ENCODE data around the gene DNAJC30.

DNAJC30 gene

GRCh38 chr7:73650524-73650923 lies 32.7 kb downstream of the DNAJC30 start:
- Histone ChIP-seq H3K4ac (ENCODE audit: low read length) (no peak overlapping the region), H3K27me3 (ENCODE audit: control insufficient read depth in 3 of 3, insufficient read depth in 3 of 3, low read depth in 1 of 3, low read length in 3 of 3) (peaks cover 5 to 58% (median 31%) of the 10 kb centered on the region in 3 experiments), H3K79me1 (ENCODE audit: low read depth, low read length) (no peaks in the 10 kb centered on the region), H2BK5ac (ENCODE audit: low read length) (no peak overlapping the region), H3K4me2 (ENCODE audit: insufficient read depth, low read length, poor library complexity, severe bottlenecking) (no peak overlapping the region), H3K36me3 (replicated peaks in 1 of 2; ENCODE audit: control insufficient read depth in 2 of 2, insufficient read depth in 2 of 2, low read length in 2 of 2) (no peaks in the 10 kb centered on the region), H2BK15ac (ENCODE audit: low read length) (no peak overlapping the region), H2BK120ac (ENCODE audit: low read depth, low read length) (no peak overlapping the region), H2AFZ (ENCODE audit: low read length) (no peak overlapping the region), H3K14ac (ENCODE audit: low read length) (no peak overlapping the region), H3K27ac (replicated peaks; ENCODE audit: low read length) (no peak overlapping the region), H3K18ac (ENCODE audit: low read length) (no peak overlapping the region), H2BK12ac (ENCODE audit: low read length) (no peak overlapping the region), H3K4me3 (ENCODE audit: low read length in 2 of 2) (no peak overlapping the region), H2AK5ac (ENCODE audit: low read depth, low read length) (no peak overlapping the region), H3K4me1 (ENCODE audit: control insufficient read depth in 2 of 2, insufficient read depth in 1 of 2, low read depth in 1 of 2, low read length in 2 of 2) (peaks cover 0 to 2% of the 10 kb centered on the region in 2 donors), H3K9me3 (replicated peaks in 1 of 2; ENCODE audit: control insufficient read depth in 2 of 2, insufficient read depth in 1 of 2, low read depth in 1 of 2, low read length in 2 of 2) (no peaks in the 10 kb centered on the region), H3K23ac (ENCODE audit: low read depth, low read length, poor library complexity) (no peak overlapping the region), H3K9ac (ENCODE audit: low read depth, low read length, poor library complexity) (no peak overlapping the region), H4K91ac (ENCODE audit: low read depth, low read length, poor library complexity) (no peak overlapping the region), H4K8ac (ENCODE audit: low read depth, low read length) (no peak overlapping the region)
- no CpG with 5 or more reads among the region's 5 CpGs for WGBS, 2 donors (ENCODE audit: extremely low coverage in 2 of 2, insufficient read length in 2 of 2, insufficient replicate concordance in 1 of 2)
- DNase-seq (ENCODE audit: low spot score): no peak

DNA sequence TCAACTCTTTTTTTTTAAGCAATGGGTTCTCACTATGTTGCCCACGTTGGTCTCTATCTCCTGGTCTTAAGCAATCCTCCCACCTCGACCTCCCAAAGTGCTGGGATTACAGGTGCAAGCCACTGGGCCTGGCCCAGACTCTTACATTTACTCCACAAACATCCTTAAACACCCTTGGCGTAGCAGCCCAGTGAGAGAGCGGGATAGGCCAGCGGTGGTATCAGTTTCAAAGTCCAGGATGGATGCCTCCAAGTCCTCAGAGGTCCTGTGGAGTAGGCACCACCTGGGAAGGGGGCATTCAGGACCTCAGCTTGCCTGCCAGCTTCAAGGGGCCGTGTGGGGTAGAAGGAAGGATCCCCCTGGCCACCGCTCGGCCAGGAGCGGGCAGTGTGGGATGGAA lies 33.7 kb downstream of the DNAJC30 start:
- Histone ChIP-seq H3K4ac (ENCODE audit: low read length) (no peak overlapping the region), H4K8ac (ENCODE audit: low read depth, low read length) (no peak overlapping the region), H2BK5ac (ENCODE audit: low read length) (no peak overlapping the region), H2BK120ac (ENCODE audit: low read depth, low read length) (no peak overlapping the region), H3K27me3 (ENCODE audit: control insufficient read depth in 3 of 3, insufficient read depth in 3 of 3, low read depth in 1 of 3, low read length in 3 of 3) (peaks cover 5 to 68% (median 31%) of the 10 kb centered on the region in 3 experiments), H3K9me3 (replicated peaks in 1 of 2; ENCODE audit: control insufficient read depth in 2 of 2, insufficient read depth in 1 of 2, low read depth in 1 of 2, low read length in 2 of 2) (no peaks in the 10 kb centered on the region), H3K36me3 (replicated peaks in 1 of 2; ENCODE audit: control insufficient read depth in 2 of 2, insufficient read depth in 2 of 2, low read length in 2 of 2) (no peaks in the 10 kb centered on the region), H3K4me2 (ENCODE audit: insufficient read depth, low read length, poor library complexity, severe bottlenecking) (no peak overlapping the region), H2BK15ac (ENCODE audit: low read length) (no peak overlapping the region), H3K14ac (ENCODE audit: low read length) (no peak overlapping the region), H2AK5ac (ENCODE audit: low read depth, low read length) (peak overlapping the region; percentile 66), H3K9ac (ENCODE audit: low read depth, low read length, poor library complexity) (no peak overlapping the region), H3K79me1 (ENCODE audit: low read depth, low read length) (no peaks in the 10 kb centered on the region), H3K23ac (ENCODE audit: low read depth, low read length, poor library complexity) (peak overlapping the region; percentile 90), H4K91ac (ENCODE audit: low read depth, low read length, poor library complexity) (no peak overlapping the region), H2BK12ac (ENCODE audit: low read length) (no peak overlapping the region), H3K4me3 (ENCODE audit: low read length in 2 of 2) (no peak overlapping the region), H3K27ac (replicated peaks; ENCODE audit: low read length) (no peak overlapping the region), H2AFZ (ENCODE audit: low read length) (no peak overlapping the region), H3K18ac (ENCODE audit: low read length) (no peak overlapping the region), H3K4me1 (ENCODE audit: control insufficient read depth in 2 of 2, insufficient read depth in 1 of 2, low read depth in 1 of 2, low read length in 2 of 2) (peaks cover 0 to 2% of the 10 kb centered on the region in 2 donors)
- no CpG with 5 or more reads among the region's 9 CpGs for WGBS, 2 donors (ENCODE audit: extremely low coverage in 2 of 2, insufficient read length in 2 of 2, insufficient replicate concordance in 1 of 2)
- DNase-seq (ENCODE audit: low spot score): no peak

DNA sequence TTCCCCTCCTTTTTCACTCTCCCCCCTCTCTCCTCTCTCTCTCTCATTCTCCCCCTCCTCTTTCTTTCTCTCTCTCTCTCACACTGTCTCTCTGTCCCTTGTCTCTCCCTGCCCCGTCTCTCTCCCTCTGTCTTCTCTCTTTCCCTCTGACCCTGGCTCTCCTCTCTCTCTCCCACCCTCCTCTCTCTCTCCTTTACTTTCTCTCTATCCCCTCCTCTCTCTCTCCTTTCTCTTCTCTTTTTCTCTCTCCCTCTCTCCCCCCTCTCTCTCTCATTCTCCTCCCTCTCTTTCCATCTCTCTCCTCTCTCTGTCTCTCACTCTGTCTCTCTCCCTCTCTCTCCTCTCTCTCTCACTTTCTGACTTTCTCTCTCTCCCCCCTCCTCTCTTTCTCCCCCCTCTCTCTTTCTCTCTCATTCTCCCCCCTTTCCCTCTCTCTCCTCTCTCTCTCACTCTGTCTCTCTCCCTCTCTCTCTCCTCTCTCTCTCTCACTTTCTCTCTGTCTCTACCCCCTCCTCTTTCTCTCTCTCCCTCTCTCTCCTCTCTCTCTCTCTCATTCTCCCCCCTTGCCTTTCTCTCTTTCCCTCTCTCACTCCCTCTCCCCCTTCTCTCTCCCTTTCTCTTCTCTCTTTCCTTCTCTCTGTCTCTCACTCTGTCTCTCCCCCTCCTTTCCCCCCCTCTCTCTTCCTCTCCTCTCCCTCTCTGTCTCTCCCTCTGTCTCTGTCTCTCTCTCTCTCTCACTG lies 34.5 kb downstream of the DNAJC30 start:
- DNase-seq (ENCODE audit: low spot score): no peak
- H2BK5ac ChIP-seq (ENCODE audit: low read length): no peak overlapping the region
- no peak overlapping the region for H3K27ac ChIP-seq (replicated peaks; ENCODE audit: low read length)
- H3K18ac ChIP-seq (ENCODE audit: low read length): no peak overlapping the region
- H2AK5ac ChIP-seq (ENCODE audit: low read depth, low read length): no peak overlapping the region
- no peak overlapping the region for H2BK120ac ChIP-seq (ENCODE audit: low read depth, low read length)
- no peak overlapping the region for H3K23ac ChIP-seq (ENCODE audit: low read depth, low read length, poor library complexity)
- no peak overlapping the region for H3K4me3 ChIP-seq (ENCODE audit: low read length in 2 of 2)
- H3K4me1 ChIP-seq (ENCODE audit: control insufficient read depth in 2 of 2, insufficient read depth in 1 of 2, low read depth in 1 of 2, low read length in 2 of 2): peaks cover 0 to 2% of the 10 kb centered on the region in 2 donors
- H3K79me1 ChIP-seq (ENCODE audit: low read depth, low read length): no peaks in the 10 kb centered on the region
- no peak overlapping the region for H3K4me2 ChIP-seq (ENCODE audit: insufficient read depth, low read length, poor library complexity, severe bottlenecking)
- H3K14ac ChIP-seq (ENCODE audit: low read length): no peak overlapping the region
- no peak overlapping the region for H3K4ac ChIP-seq (ENCODE audit: low read length)
- WGBS, 2 donors (ENCODE audit: extremely low coverage in 2 of 2, insufficient read length in 2 of 2, insufficient replicate concordance in 1 of 2): no CpG with 5 or more reads among the region's 1 CpG
- H3K9ac ChIP-seq (ENCODE audit: low read depth, low read length, poor library complexity): no peak overlapping the region
- no peak overlapping the region for H4K8ac ChIP-seq (ENCODE audit: low read depth, low read length)
- H3K36me3 ChIP-seq (replicated peaks in 1 of 2; ENCODE audit: control insufficient read depth in 2 of 2, insufficient read depth in 2 of 2, low read length in 2 of 2): no peaks in the 10 kb centered on the region
- no peak overlapping the region for H4K91ac ChIP-seq (ENCODE audit: low read depth, low read length, poor library complexity)
- H3K27me3 ChIP-seq (ENCODE audit: control insufficient read depth in 3 of 3, insufficient read depth in 3 of 3, low read depth in 1 of 3, low read length in 3 of 3): peaks cover 5 to 71% (median 31%) of the 10 kb centered on the region in 3 experiments
- no peak overlapping the region for H2BK12ac ChIP-seq (ENCODE audit: low read length)
- peak overlapping the region; percentile 95 for H2AFZ ChIP-seq (ENCODE audit: low read length)
- H2BK15ac ChIP-seq (ENCODE audit: low read length): no peak overlapping the region
- H3K9me3 ChIP-seq (replicated peaks in 1 of 2; ENCODE audit: control insufficient read depth in 2 of 2, insufficient read depth in 1 of 2, low read depth in 1 of 2, low read length in 2 of 2): no peaks in the 10 kb centered on the region

GRCh38 chr7:73647725-73648592 lies 35.3 kb downstream of the DNAJC30 start:
- WGBS, 2 donors (ENCODE audit: extremely low coverage in 2 of 2, insufficient read length in 2 of 2, insufficient replicate concordance in 1 of 2): no CpG with 5 or more reads among the region's 62 CpGs
- Histone ChIP-seq H3K4ac (ENCODE audit: low read length) (no peak overlapping the region), H3K4me2 (ENCODE audit: insufficient read depth, low read length, poor library complexity, severe bottlenecking) (peak overlapping the region; percentile 97), H2BK120ac (ENCODE audit: low read depth, low read length) (peak overlapping the region; percentile 38), H4K91ac (ENCODE audit: low read depth, low read length, poor library complexity) (no peak overlapping the region), H3K36me3 (replicated peaks in 1 of 2; ENCODE audit: control insufficient read depth in 2 of 2, insufficient read depth in 2 of 2, low read length in 2 of 2) (no peaks in the 10 kb centered on the region), H2AK5ac (ENCODE audit: low read depth, low read length) (peak overlapping the region; percentile 66), H3K9ac (ENCODE audit: low read depth, low read length, poor library complexity) (no peak overlapping the region), H2BK12ac (ENCODE audit: low read length) (no peak overlapping the region), H4K8ac (ENCODE audit: low read depth, low read length) (no peak overlapping the region), H3K14ac (ENCODE audit: low read length) (no peak overlapping the region), H3K4me1 (ENCODE audit: control insufficient read depth in 2 of 2, insufficient read depth in 1 of 2, low read depth in 1 of 2, low read length in 2 of 2) (peaks cover 0 to 2% of the 10 kb centered on the region in 2 donors), H3K18ac (ENCODE audit: low read length) (peak overlapping the region; percentile 93), H3K27me3 (ENCODE audit: control insufficient read depth in 3 of 3, insufficient read depth in 3 of 3, low read depth in 1 of 3, low read length in 3 of 3) (peaks cover 5 to 71% (median 31%) of the 10 kb centered on the region in 3 experiments), H3K4me3 (ENCODE audit: low read length in 2 of 2) (peak overlapping the region; percentile 20 to 77), H2BK5ac (ENCODE audit: low read length) (no peak overlapping the region), H3K9me3 (replicated peaks in 1 of 2; ENCODE audit: control insufficient read depth in 2 of 2, insufficient read depth in 1 of 2, low read depth in 1 of 2, low read length in 2 of 2) (no peaks in the 10 kb centered on the region), H2BK15ac (ENCODE audit: low read length) (peak overlapping the region; percentile 55), H2AFZ (ENCODE audit: low read length) (peak overlapping the region; percentile 95), H3K23ac (ENCODE audit: low read depth, low read length, poor library complexity) (peak overlapping the region; percentile 57), H3K79me1 (ENCODE audit: low read depth, low read length) (no peaks in the 10 kb centered on the region), H3K27ac (replicated peaks; ENCODE audit: low read length) (no peak overlapping the region)
- no peak for DNase-seq (ENCODE audit: low spot score)
